ENCODE measurements around the gene CMIP. TPM values are rescaled to one million over a fixed set of nuclear protein-coding genes. Genes with fewer than 3 reads are reported as not detected.

The CMIP gene
- total RNA-seq, 1 experiment from 2014 or later: 68.0 TPM

- H3K4me3 Mint-ChIP-seq (ENCODE audit: unreplicated experiment): no peak overlapping the region
- H3K36me3 ChIP-seq (ENCODE audit: control insufficient read depth, insufficient read depth, low read length): no peaks in the 10 kb centered on the region
- ChIA-PET POLR2A (no interaction called here), CTCF (interaction anchor here (1.4 kb wide), 1 partner anchor 21 kb away, joined by 11 read pairs; no protein-coding TSS in a partner anchor)
- no peaks in the 10 kb centered on the region for H3K9me3 Mint-ChIP-seq (ENCODE audit: unreplicated experiment)
- H3K4me1 ChIP-seq: no peaks in the 10 kb centered on the region; the same call in 1 of the 2 replicates
- H3K27me3 Mint-ChIP-seq (ENCODE audit: insufficient read depth, unreplicated experiment): no peaks in the 10 kb centered on the region
- peak overlapping the region; percentile 63 for H3K27ac Mint-ChIP-seq (ENCODE audit: unreplicated experiment)
- H3K36me3 Mint-ChIP-seq (ENCODE audit: insufficient read depth, unreplicated experiment): peaks cover 12% of the 10 kb centered on the region
- H3K9me3 ChIP-seq: no peaks in the 10 kb centered on the region
- intact Hi-C loops (cut with micrococcal nuclease; ENCODE audit: unreplicated experiment): no loop called here
- no peak for TF ChIP-seq CTCF (IDR thresholded peaks at IDR 0.05; ENCODE audit: insufficient read depth in 1 of 2, low read depth in 1 of 2, low read length in 1 of 2, severe bottlenecking in 1 of 2, unreplicated experiment in 1 of 2)
- H3K27me3 ChIP-seq (replicated peaks; ENCODE audit: control insufficient read depth, insufficient read depth, low read length): no peaks in the 10 kb centered on the region
- DNase-seq: no peak
- no TSS peak for BruUV-seq (replicated peaks)
- H3K4me1 Mint-ChIP-seq (ENCODE audit: low read depth, unreplicated experiment): peaks cover 14% of the 10 kb centered on the region
- no peak overlapping the region for H3K4me3 ChIP-seq (ENCODE audit: low read depth, low read length)
Measured at GRCh38 chr16:81569361-81570034, 124.9 kb downstream of the CMIP start.

- ChIA-PET POLR2A (no interaction called here), CTCF (no interaction called here)
- H3K36me3 Mint-ChIP-seq (ENCODE audit: insufficient read depth, unreplicated experiment): peaks cover 12% of the 10 kb centered on the region
- no TSS peak for BruUV-seq (replicated peaks)
- H3K27ac Mint-ChIP-seq (ENCODE audit: unreplicated experiment): peak overlapping the region; percentile 63
- Histone ChIP-seq H3K36me3 (ENCODE audit: control insufficient read depth, insufficient read depth, low read length) (peaks cover 1% of the 10 kb centered on the region; the same call in 1 of the 2 replicates), H3K9me3 (no peaks in the 10 kb centered on the region), H3K4me1 (no peaks in the 10 kb centered on the region; the same call in 1 of the 2 replicates), H3K4me3 (ENCODE audit: low read depth, low read length) (no peak overlapping the region), H3K27me3 (replicated peaks; ENCODE audit: control insufficient read depth, insufficient read depth, low read length) (no peaks in the 10 kb centered on the region)
- H3K9me3 Mint-ChIP-seq (ENCODE audit: unreplicated experiment): no peaks in the 10 kb centered on the region
- intact Hi-C loops (cut with micrococcal nuclease; ENCODE audit: unreplicated experiment): no loop called here
- H3K27me3 Mint-ChIP-seq (ENCODE audit: insufficient read depth, unreplicated experiment): no peaks in the 10 kb centered on the region
- H3K4me1 Mint-ChIP-seq (ENCODE audit: low read depth, unreplicated experiment): peaks cover 12% of the 10 kb centered on the region
- no peak for DNase-seq
- no peak for TF ChIP-seq CTCF (IDR thresholded peaks at IDR 0.05; ENCODE audit: insufficient read depth in 1 of 2, low read depth in 1 of 2, low read length in 1 of 2, severe bottlenecking in 1 of 2, unreplicated experiment in 1 of 2)
- H3K4me3 Mint-ChIP-seq (ENCODE audit: unreplicated experiment): no peak overlapping the region
Measured at GRCh38 chr16:81570151-81570846, 125.7 kb downstream of the CMIP start.

- no peak overlapping the region for H3K27ac Mint-ChIP-seq (ENCODE audit: unreplicated experiment)
- TF ChIP-seq CTCF (IDR thresholded peaks at IDR 0.05; ENCODE audit: insufficient read depth in 1 of 2, low read depth in 1 of 2, low read length in 1 of 2, severe bottlenecking in 1 of 2, unreplicated experiment in 1 of 2): no peak
- BruUV-seq (replicated peaks): no TSS peak
- ChIA-PET POLR2A (interaction anchor here (0.6 kb wide), 1 partner anchor 11 kb away, joined by 6 read pairs; no protein-coding TSS in a partner anchor), CTCF (no interaction called here)
- peaks cover 4% of the 10 kb centered on the region for H3K4me1 Mint-ChIP-seq (ENCODE audit: low read depth, unreplicated experiment)
- peaks cover 12% of the 10 kb centered on the region for H3K36me3 Mint-ChIP-seq (ENCODE audit: insufficient read depth, unreplicated experiment)
- no peak overlapping the region for H3K4me3 ChIP-seq (ENCODE audit: low read depth, low read length)
- H3K27me3 ChIP-seq (replicated peaks; ENCODE audit: control insufficient read depth, insufficient read depth, low read length): no peaks in the 10 kb centered on the region
- peaks cover 1% of the 10 kb centered on the region; the same call in 1 of the 2 replicates for H3K36me3 ChIP-seq (ENCODE audit: control insufficient read depth, insufficient read depth, low read length)
- no peak for DNase-seq
- H3K27me3 Mint-ChIP-seq (ENCODE audit: insufficient read depth, unreplicated experiment): no peaks in the 10 kb centered on the region
- no peak overlapping the region for H3K4me3 Mint-ChIP-seq (ENCODE audit: unreplicated experiment)
- H3K4me1 ChIP-seq: no peaks in the 10 kb centered on the region; the same call in none of the 2 replicates
- no peaks in the 10 kb centered on the region for H3K9me3 ChIP-seq
- intact Hi-C loops (cut with micrococcal nuclease; ENCODE audit: unreplicated experiment): no loop called here
- no peaks in the 10 kb centered on the region for H3K9me3 Mint-ChIP-seq (ENCODE audit: unreplicated experiment)
Measured at GRCh38 chr16:81571175-81571574, 126.6 kb downstream of the CMIP start.
